NCI-H774 (cell line): ENCODE measurements around the gene HPSE.
A peak's percentile ranks its signal among the peaks of the same experiment; 100 is the strongest.
"Not testable (repeated sequence)": the region's sequence is repeated elsewhere in the genome, so short reads cannot be mapped to it uniquely, and the experiment has no call there.

Experiments used
- DNase-seq: peaks from one replicate; lab custom pipeline; 2025; lab: John Stamatoyannopoulos, UW

The HPSE gene

GRCh38 chr4:83283181-83283580, 51.5 kb downstream of the HPSE start:
- no peak for DNase-seq

- no peak for DNase-seq
Measured at GRCh38 chr4:83282049-83282535, 52.6 kb downstream of the HPSE start.

GRCh38 chr4:83281307-83281706, 53.3 kb downstream of the HPSE start:
- DNase-seq: no peak

- DNase-seq: no peak
Measured at GRCh38 chr4:83276299-83277040, 58.2 kb downstream of the HPSE start.

- not testable (repeated sequence) for DNase-seq
Measured at GRCh38 chr4:83273926-83274325, 60.7 kb downstream of the HPSE start.

- no peak for DNase-seq
Measured at GRCh38 chr4:83272900-83273299, 61.7 kb downstream of the HPSE start.

- no peak for DNase-seq
Measured at GRCh38 chr4:83269256-83269655, 65.4 kb downstream of the HPSE start.

GRCh38 chr4:83268491-83268890, 66.2 kb downstream of the HPSE start:
- DNase-seq: no peak

- no peak for DNase-seq
Measured at GRCh38 chr4:83267830-83268475, 66.7 kb downstream of the HPSE start.

- no peak for DNase-seq
Measured at GRCh38 chr4:83267121-83267829, 67.4 kb downstream of the HPSE start.

- DNase-seq: no peak
Measured at GRCh38 chr4:83266689-83267088, 68.0 kb downstream of the HPSE start.

GRCh38 chr4:83263106-83263505, 71.5 kb downstream of the HPSE start:
- DNase-seq: no peak

GRCh38 chr4:83262682-83263081, 72.0 kb downstream of the HPSE start:
- DNase-seq: no peak

GRCh38 chr4:83261307-83261706, 73.3 kb downstream of the HPSE start:
- DNase-seq: no peak

GRCh38 chr4:83259586-83259985, 75.1 kb downstream of the HPSE start:
- no peak for DNase-seq

GRCh38 chr4:83258461-83258860, 76.2 kb downstream of the HPSE start:
- DNase-seq: no peak

- no peak for DNase-seq
Measured at GRCh38 chr4:83257811-83258210, 76.8 kb downstream of the HPSE start.

- no peak for DNase-seq
Measured at GRCh38 chr4:83255584-83255983, 79.1 kb downstream of the HPSE start.

GRCh38 chr4:83252782-83253405, 81.8 kb downstream of the HPSE start:
- peak; percentile 26 for DNase-seq

- no peak for DNase-seq
Measured at GRCh38 chr4:83251447-83251830, 83.2 kb downstream of the HPSE start.

GRCh38 chr4:83250687-83251446, 83.8 kb downstream of the HPSE start:
- no peak for DNase-seq

GRCh38 chr4:83248486-83248885, 86.2 kb downstream of the HPSE start:
- no peak for DNase-seq
